ENCODE data around the gene HNRNPA1.
"Not testable (repeated sequence)": the region's sequence is repeated elsewhere in the genome, so short reads cannot be mapped to it uniquely, and the experiment has no call there.

HNRNPA1 gene

GRCh38 chr12:54277823-54278276, 2.7 kb upstream of the HNRNPA1 start:
- no peak for DNase-seq

- DNase-seq: no peak
Observed at GRCh38 chr12:54279227-54279631, 1.3 kb upstream of the HNRNPA1 start.

GRCh38 chr12:54279632-54280467, 676 bp upstream of the HNRNPA1 start, which contains the start of gene CBX5:
Gene CBX5, minus strand, starts transcription at chr12:54280122. Its CDS starts 22,472 bp downstream, at chr12:54257650.
- DNase-seq: peak; percentile 90

GRCh38 chr12:54281261-54281638, 724 bp downstream of the HNRNPA1 start:
- not testable (repeated sequence) for DNase-seq

- not testable (repeated sequence) for DNase-seq
Observed at GRCh38 chr12:54281694-54282093, 1.2 kb downstream of the HNRNPA1 start.

GRCh38 chr12:54282949-54283593, 2.5 kb downstream of the HNRNPA1 start:
- DNase-seq: no peak

- not testable (repeated sequence) for DNase-seq
Observed at GRCh38 chr12:54284070-54284780, 3.7 kb downstream of the HNRNPA1 start.

GRCh38 chr12:54285150-54286041, 4.9 kb downstream of the HNRNPA1 start:
- DNase-seq: no peak

GRCh38 chr12:54286042-54287030, 5.8 kb downstream of the HNRNPA1 start:
- DNase-seq: no peak

GRCh38 chr12:54287261-54288157, 7.0 kb downstream of the HNRNPA1 start:
- DNase-seq: no peak

- no peak for DNase-seq
Observed at GRCh38 chr12:54292083-54292930, 11.8 kb downstream of the HNRNPA1 start.

GRCh38 chr12:54292931-54293241, 12.4 kb downstream of the HNRNPA1 start:
- DNase-seq: no peak

- DNase-seq: no peak
Observed at GRCh38 chr12:54294152-54294952, 13.8 kb downstream of the HNRNPA1 start.

GRCh38 chr12:54294953-54295566, 14.5 kb downstream of the HNRNPA1 start:
- no peak for DNase-seq

- DNase-seq: no peak
Observed at GRCh38 chr12:54296393-54297099, 16.0 kb downstream of the HNRNPA1 start.

GRCh38 chr12:54298904-54299303, 18.4 kb downstream of the HNRNPA1 start:
- DNase-seq: no peak

Data from DMS79 (cell line).